CD4-positive, alpha-beta T cell treated with Interleukin-4 for 1 hour (primary cell): ENCODE results near the gene AHSA1.

Source experiments
- DNase-seq, 2 donors: peaks; one replicate each; pipeline ENCODE4 v3.0.0-alpha.2; 2020 to 2022

AHSA1 gene

DNA sequence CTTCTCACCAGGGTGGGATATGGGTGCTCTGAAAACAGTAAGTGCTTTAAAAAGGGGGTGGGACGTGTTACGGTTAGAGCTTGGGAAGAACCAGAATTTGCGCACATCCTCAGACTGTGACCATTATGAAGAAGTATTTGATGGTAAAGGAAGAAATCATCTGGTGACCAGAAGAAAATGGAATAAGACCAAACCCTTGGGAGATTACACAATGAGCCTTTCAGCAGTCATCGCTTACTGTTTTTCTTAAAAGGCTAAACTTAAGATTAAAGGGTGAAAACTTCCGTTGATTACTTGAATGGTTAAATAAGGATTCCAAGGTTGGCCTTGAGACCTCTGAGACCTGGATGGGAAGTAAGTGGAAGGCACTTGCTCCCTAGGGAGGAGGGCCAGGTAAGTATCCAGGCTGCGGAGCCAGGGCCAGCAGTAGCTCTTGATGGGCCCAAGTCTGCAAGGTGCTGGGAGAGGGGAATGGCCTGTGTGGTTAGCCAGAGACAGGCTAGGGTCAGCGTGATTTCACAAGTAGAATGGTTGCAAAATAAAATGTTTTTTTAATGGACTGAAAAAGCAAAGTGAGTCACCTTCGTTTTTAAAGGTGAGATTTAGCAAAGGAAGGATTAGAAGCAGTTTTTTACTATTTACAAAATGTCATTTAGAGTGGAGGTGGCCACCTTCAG lies 53.7 kb downstream of the AHSA1 start:
- no peak for DNase-seq

DNA sequence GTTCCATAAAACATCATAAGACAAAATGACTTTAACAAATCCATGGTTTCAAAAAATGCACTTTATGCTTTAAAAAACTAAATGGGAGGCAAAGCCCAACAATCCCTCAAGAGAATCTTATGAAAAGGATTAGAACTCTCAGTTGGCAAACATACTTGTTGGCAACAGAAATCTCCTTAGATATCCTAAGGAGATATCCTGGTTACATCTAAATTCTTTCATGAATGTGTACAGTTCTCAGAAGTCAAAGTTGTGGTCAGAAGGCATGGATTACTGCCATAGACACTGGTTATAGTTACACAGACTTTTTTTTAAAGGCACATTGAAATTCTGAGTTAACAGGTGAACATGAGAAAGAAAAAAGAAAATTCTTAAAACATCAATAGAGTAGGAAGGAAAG lies 58.2 kb downstream of the AHSA1 start:
- no peak for DNase-seq
